Parathyroid adenoma (tissue), 2 donors: ENCODE data around the gene TMEM53.

Experiments used
- H2AFZ ChIP-seq: fragments of 300-600 bp; sonication (generic); one replicate; pipeline ENCODE4 v1.7.0; 2017; ENCODE audit warnings: antibody characterized with exemption, mild to moderate bottlenecking
- H3K27ac ChIP-seq: fragments of 300-600 bp; sonication (generic); one replicate; pipeline ENCODE4 v1.7.0; 2017
- H3K27me3 ChIP-seq: fragments of 300-600 bp; sonication (generic); one replicate; pipeline ENCODE4 v1.7.0; 2017; ENCODE audit warnings: low read length; ENCODE audit not compliant: control insufficient read depth, insufficient read depth
- H3K36me3 ChIP-seq: fragments of 300-600 bp; sonication (generic); one replicate; pipeline ENCODE4 v1.7.0; 2017; ENCODE audit warnings: low read length; ENCODE audit not compliant: control insufficient read depth, insufficient read depth
- H3K4me1 ChIP-seq: fragments of 300-600 bp; sonication (generic); one replicate; pipeline ENCODE4 v1.7.0; 2017; ENCODE audit warnings: control low read depth
- H3K4me2 ChIP-seq: fragments of 300-600 bp; sonication (generic); one replicate; pipeline ENCODE4 v1.7.0; 2017; ENCODE audit warnings: low read length
- H3K4me3 ChIP-seq: fragments of 300-600 bp; sonication (generic); one replicate; pipeline ENCODE4 v1.7.0; 2017; ENCODE audit warnings: low read depth, low read length
- H3K79me2 ChIP-seq: fragments of 300-600 bp; sonication (generic); one replicate; pipeline ENCODE4 v1.7.0; 2017; ENCODE audit warnings: control low read depth
- H3K9ac ChIP-seq: fragments of 300-600 bp; sonication (generic); one replicate; pipeline ENCODE4 v1.7.0; 2017; ENCODE audit warnings: mild to moderate bottlenecking
- H3K9me3 ChIP-seq: fragments of 300-600 bp; sonication (generic); one replicate; pipeline ENCODE4 v1.7.0; 2017; ENCODE audit warnings: low read length; ENCODE audit not compliant: control insufficient read depth
- CTCF ChIP-seq: fragments of 300-600 bp; sonication (generic); IDR thresholded peaks from one replicate; pipeline ENCODE4 v1.7.0; 2017; ENCODE audit warnings: antibody characterized with exemption, mild to moderate bottlenecking
- donor health status: primary hyperparathyroidism.

TMEM53 gene

GRCh38 chr1:44685218-44685617 lies 10.9 kb upstream of the TMEM53 start:
- H2AFZ ChIP-seq = no peak overlapping the region
- H3K4me3 ChIP-seq = no peak overlapping the region
- H3K9me3 ChIP-seq = no peaks in the 10 kb centered on the region
- H3K36me3 ChIP-seq = no peaks in the 10 kb centered on the region
- H3K27ac ChIP-seq = no peak overlapping the region
- no peak for TF ChIP-seq CTCF
- no peak overlapping the region for H3K9ac ChIP-seq
- H3K27me3 ChIP-seq = no peaks in the 10 kb centered on the region
- H3K4me2 ChIP-seq = no peak overlapping the region
- no peaks in the 10 kb centered on the region for H3K4me1 ChIP-seq
- no peaks in the 10 kb centered on the region for H3K79me2 ChIP-seq

- no peak overlapping the region for H3K4me2 ChIP-seq
- no peak overlapping the region for H3K4me3 ChIP-seq
- no peak overlapping the region for H3K27ac ChIP-seq
- no peaks in the 10 kb centered on the region for H3K79me2 ChIP-seq
- no peak overlapping the region for H3K9ac ChIP-seq
- H3K4me1 ChIP-seq = no peaks in the 10 kb centered on the region
- no peaks in the 10 kb centered on the region for H3K27me3 ChIP-seq
- no peaks in the 10 kb centered on the region for H3K36me3 ChIP-seq
- no peak for TF ChIP-seq CTCF
- no peaks in the 10 kb centered on the region for H3K9me3 ChIP-seq
- H2AFZ ChIP-seq = no peak overlapping the region
Measured at GRCh38 chr1:44684525-44684924, 10.2 kb upstream of the TMEM53 start.

GRCh38 chr1:44682883-44683265 lies 8.6 kb upstream of the TMEM53 start:
- Histone ChIP-seq H2AFZ (no peak overlapping the region), H3K9me3 (no peaks in the 10 kb centered on the region), H3K36me3 (no peaks in the 10 kb centered on the region), H3K79me2 (no peaks in the 10 kb centered on the region), H3K27me3 (no peaks in the 10 kb centered on the region), H3K27ac (no peak overlapping the region), H3K4me2 (no peak overlapping the region), H3K4me1 (no peaks in the 10 kb centered on the region), H3K4me3 (no peak overlapping the region), H3K9ac (no peak overlapping the region)
- no peak for TF ChIP-seq CTCF

GRCh38 chr1:44681905-44682882 lies 7.9 kb upstream of the TMEM53 start:
- no peaks in the 10 kb centered on the region for H3K27me3 ChIP-seq
- no peak overlapping the region for H3K27ac ChIP-seq
- TF ChIP-seq CTCF = no peak
- H2AFZ ChIP-seq = no peak overlapping the region
- H3K4me1 ChIP-seq = no peaks in the 10 kb centered on the region
- H3K9me3 ChIP-seq = no peaks in the 10 kb centered on the region
- H3K4me3 ChIP-seq = no peak overlapping the region
- no peak overlapping the region for H3K4me2 ChIP-seq
- H3K79me2 ChIP-seq = no peaks in the 10 kb centered on the region
- no peaks in the 10 kb centered on the region for H3K36me3 ChIP-seq
- no peak overlapping the region for H3K9ac ChIP-seq

GRCh38 chr1:44679468-44679867 lies 5.2 kb upstream of the TMEM53 start:
- Histone ChIP-seq H3K79me2 (no peaks in the 10 kb centered on the region), H3K9me3 (no peaks in the 10 kb centered on the region), H3K4me3 (no peak overlapping the region), H3K27me3 (no peaks in the 10 kb centered on the region), H2AFZ (no peak overlapping the region), H3K9ac (no peak overlapping the region), H3K4me2 (no peak overlapping the region), H3K27ac (no peak overlapping the region), H3K4me1 (no peaks in the 10 kb centered on the region), H3K36me3 (no peaks in the 10 kb centered on the region)
- TF ChIP-seq CTCF = no peak
